CD4-positive, alpha-beta memory T cell (primary cell): ENCODE data around the gene CYB5B. TPM values are rescaled to one million over a fixed set of nuclear protein-coding genes. Genes with fewer than 3 reads are reported as not detected.
A peak's percentile ranks its signal among the peaks of the same experiment; 100 is the strongest.

ENCODE experiments used
- CTCF ChIA-PET: fragments of 350-600 bp; sonication (Branson Sonifier 250); formaldehyde crosslinking; loops from one replicate; lab custom pipeline; 2021; ENCODE audit warnings: inconsistent platforms; ENCODE audit not compliant: partially characterized antibody; lab: Charles Lee
- POLR2A ChIA-PET: fragments of 350-600 bp; sonication (Branson Sonifier 250); formaldehyde crosslinking; loops from one replicate; lab custom pipeline; 2021; ENCODE audit not compliant: partially characterized antibody; lab: Charles Lee
- DNase-seq, 5 donors: peaks; one replicate each; pipeline versions ENCODE4 v3.0.0 to v3.0.0-alpha.2; 2020 to 2022; ENCODE audit warnings: mixed read lengths in 1 of 5
- H3K27ac ChIP-seq: one replicate; pipeline ENCODE4 v1.7.0; 2013; ENCODE audit warnings: low read depth, low read length
- H3K27me3 ChIP-seq: 2 replicates; pipeline ENCODE4 v1.7.0; 2013; ENCODE audit warnings: mild to moderate bottlenecking, low read length, moderate library complexity; ENCODE audit not compliant: insufficient read depth
- H3K36me3 ChIP-seq: 2 replicates; pipeline ENCODE4 v1.7.0; 2013; ENCODE audit warnings: mild to moderate bottlenecking, low read length, moderate library complexity; ENCODE audit not compliant: insufficient read depth
- H3K4me1 ChIP-seq: 2 replicates; pipeline ENCODE4 v1.7.0; 2013; ENCODE audit warnings: mild to moderate bottlenecking, low read length, moderate library complexity; ENCODE audit not compliant: insufficient read depth
- H3K4me3 ChIP-seq, 2 donors: one replicate each; pipeline ENCODE4 v1.7.0; 2013; ENCODE audit warnings: low read length in 2 of 2, mild to moderate bottlenecking in 1 of 2
- H3K9me3 ChIP-seq, 2 donors: one replicate each; pipeline ENCODE4 v1.7.0; 2013; ENCODE audit warnings: low read length in 2 of 2, control low read depth in 1 of 2; ENCODE audit not compliant: control insufficient read depth in 1 of 2
- H3K27ac Mint-ChIP-seq, 7 donors: one replicate each; pipeline ENCODE4 v1.8.0; 2020 to 2021; ENCODE audit warnings: mixed read lengths in 7 of 7, mild to moderate bottlenecking in 6 of 7, inconsistent platforms in 3 of 7, moderate library complexity in 3 of 7
- H3K27me3 Mint-ChIP-seq, 2 donors: one replicate each; pipeline ENCODE4 v1.8.0; 2020 to 2021; ENCODE audit warnings: mixed read lengths in 2 of 2
- H3K36me3 Mint-ChIP-seq, 2 donors: one replicate each; pipeline ENCODE4 v1.8.0; 2020 to 2021; ENCODE audit warnings: mixed read lengths in 2 of 2, inconsistent platforms in 1 of 2, mild to moderate bottlenecking in 1 of 2
- H3K4me1 Mint-ChIP-seq, 4 donors: one replicate each; pipeline ENCODE4 v1.8.0; 2020 to 2021; ENCODE audit warnings: mixed read lengths in 4 of 4, mild to moderate bottlenecking in 1 of 4
- H3K4me3 Mint-ChIP-seq, 8 donors: one replicate each; pipeline ENCODE4 v1.8.0; 2020 to 2021; ENCODE audit warnings: mixed read lengths in 8 of 8, mild to moderate bottlenecking in 7 of 8, moderate library complexity in 6 of 8, inconsistent platforms in 3 of 8
- H3K9me3 Mint-ChIP-seq, 8 donors: one replicate each; pipeline ENCODE4 v1.8.0; 2020 to 2021; ENCODE audit warnings: mixed read lengths in 8 of 8, mild to moderate bottlenecking in 5 of 8, inconsistent platforms in 3 of 8, moderate library complexity in 1 of 8
- intact Hi-C: fragments of 100-400 bp; cut with micrococcal nuclease; formaldehyde crosslinking; loops from one replicate; pipeline ENCODE4 v1.15.1; 2023
- polyA plus RNA-seq, 2 donors: library from polyadenylated mRNA; unstranded; fragments of 300-500 nt; fragmentation: Illumina TruSeq; gene quantifications; one replicate each; pipeline ENCODE4 v1.2.3, GENCODE V29; 2021
- total RNA-seq, 2 experiments: library from RNA; stranded (reverse); gene quantifications; one replicate each; pipeline ENCODE4 v1.2.3, GENCODE V29; 2021

Gene CYB5B
- total and polyA plus RNA-seq, 4 experiments from 2014 or later: 59.2 to 141 (median 89.9) TPM

DNA sequence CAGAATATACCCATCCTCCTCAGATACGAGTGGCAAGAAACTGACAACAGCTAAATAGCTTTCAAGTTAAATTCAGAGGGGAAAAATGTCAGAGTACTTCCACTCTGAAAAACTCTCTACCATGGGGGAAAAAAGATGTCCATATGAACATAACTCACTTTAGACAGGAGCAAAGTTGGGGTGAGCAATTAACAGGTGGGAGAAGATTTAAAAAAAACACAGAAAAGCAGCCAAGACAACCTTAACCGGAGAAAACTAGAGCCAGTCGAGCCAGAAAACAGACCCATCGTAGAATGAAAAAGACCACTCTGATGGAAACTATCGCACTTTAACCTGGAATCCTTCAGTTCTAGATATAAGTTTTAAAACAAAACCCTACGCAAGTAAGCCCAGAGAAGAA lies 39.4 kb upstream of the CYB5B start:
- POLR2A ChIA-PET: interaction anchor here (0.7 to 1.6 kb wide), 6 partner anchors 9 to 376 kb away, joined by 3 to 5 read pairs (median 4); partner anchors contain the start of gene PDF
- H3K27ac Mint-ChIP-seq: peak overlapping the region; percentile 91 to 96 (median 94)
- H3K4me1 ChIP-seq: peaks cover 30% of the 10 kb centered on the region
- no peaks in the 10 kb centered on the region for H3K27me3 Mint-ChIP-seq
- CTCF ChIA-PET: interaction anchor here (0.6 to 2.3 kb wide), 3 partner anchors 11 to 851 kb away, joined by 3 to 8 read pairs (median 5); no protein-coding TSS in a partner anchor
- H3K36me3 ChIP-seq: peaks cover 30% of the 10 kb centered on the region
- no peaks in the 10 kb centered on the region for H3K27me3 ChIP-seq
- H3K27ac ChIP-seq: peak overlapping the region; percentile 81
- no peaks in the 10 kb centered on the region for H3K9me3 ChIP-seq
- H3K4me3 ChIP-seq: peak overlapping the region; percentile 21 to 74
- peaks cover 0 to 2% (median 0%) of the 10 kb centered on the region in 8 donors for H3K9me3 Mint-ChIP-seq
- H3K4me3 Mint-ChIP-seq: peak overlapping the region; percentile 85 to 94 (median 86)
- H3K36me3 Mint-ChIP-seq: peaks cover 9 to 32% of the 10 kb centered on the region in 2 donors
- intact Hi-C loops: loop anchor here (1.0 kb wide), 2 partner anchors 39 to 46 kb away; partner anchors contain the start of genes COG8, CYB5B and NIP7
- DNase-seq: peak in 1 of 5 donors; percentile 9
- peaks cover 17 to 41% (median 27%) of the 10 kb centered on the region in 4 donors for H3K4me1 Mint-ChIP-seq

DNA sequence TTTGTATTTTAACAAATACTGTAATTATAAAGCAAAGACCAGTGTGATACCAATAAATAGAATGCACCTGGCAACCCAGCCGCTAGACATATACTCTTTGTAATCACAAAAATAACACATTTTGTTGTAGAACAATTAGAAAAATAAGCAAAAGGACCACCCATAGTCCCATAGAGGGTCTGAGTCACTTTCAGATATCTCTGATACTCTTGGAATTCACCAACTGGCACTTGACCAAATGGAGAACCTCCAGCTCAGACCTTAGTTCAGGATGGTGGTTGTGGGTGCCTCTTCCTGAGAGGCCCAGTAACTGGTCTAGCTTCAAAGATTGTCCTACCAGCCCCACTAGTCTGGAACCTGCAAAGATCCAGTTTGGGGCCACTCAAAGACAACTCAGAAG lies 37.8 kb upstream of the CYB5B start:
- Histone ChIP-seq H3K9me3 (no peaks in the 10 kb centered on the region), H3K4me1 (peaks cover 30% of the 10 kb centered on the region), H3K27me3 (no peaks in the 10 kb centered on the region), H3K4me3 (no peak overlapping the region), H3K36me3 (peaks cover 27% of the 10 kb centered on the region), H3K27ac (peak overlapping the region; percentile 81)
- peaks cover 9 to 21% of the 10 kb centered on the region in 2 donors for H3K36me3 Mint-ChIP-seq
- peaks cover 0 to 2% (median 0%) of the 10 kb centered on the region in 8 donors for H3K9me3 Mint-ChIP-seq
- ChIA-PET POLR2A (interaction anchor here (0.6 to 1.4 kb wide), 11 partner anchors 10 to 255 kb away, joined by 3 to 5 read pairs (median 3); no protein-coding TSS in a partner anchor), CTCF (interaction anchor here (2.2 kb wide), 1 partner anchor 10 kb away, joined by 12 read pairs; no protein-coding TSS in a partner anchor)
- peak overlapping the region in 6 of 8 donors; percentile 48 to 98 (median 91) for H3K4me3 Mint-ChIP-seq
- DNase-seq: no peak
- H3K27ac Mint-ChIP-seq: peak overlapping the region in 5 of 7 donors; percentile 59 to 98 (median 96)
- intact Hi-C loops: loop anchor here (1.0 to 2.0 kb wide), 2 partner anchors 75 to 178 kb away; partner anchors contain the start of genes NFAT5 and VPS4A
- peaks cover 17 to 41% (median 27%) of the 10 kb centered on the region in 4 donors for H3K4me1 Mint-ChIP-seq
- H3K27me3 Mint-ChIP-seq: no peaks in the 10 kb centered on the region

GRCh38 chr16:69393898-69394849 lies 30.2 kb upstream of the CYB5B start:
- no peaks in the 10 kb centered on the region for H3K9me3 ChIP-seq
- Mint-ChIP-seq H3K9me3 (no peaks in the 10 kb centered on the region), H3K27me3 (no peaks in the 10 kb centered on the region), H3K4me1 (peaks cover 0 to 6% (median 5%) of the 10 kb centered on the region in 4 donors), H3K4me3 (no peak overlapping the region), H3K27ac (no peak overlapping the region), H3K36me3 (no peaks in the 10 kb centered on the region)
- H3K27me3 ChIP-seq: no peaks in the 10 kb centered on the region
- no peaks in the 10 kb centered on the region for H3K36me3 ChIP-seq
- no peak for DNase-seq
- no peak overlapping the region for H3K27ac ChIP-seq
- H3K4me3 ChIP-seq: no peak overlapping the region
- CTCF ChIA-PET: interaction anchor here (0.7 to 4.5 kb wide), 9 partner anchors 10 to 360 kb away, joined by 3 to 35 read pairs (median 5); partner anchors contain the start of gene NOB1
- peaks cover 4% of the 10 kb centered on the region for H3K4me1 ChIP-seq
- intact Hi-C loops: no loop called here
- POLR2A ChIA-PET: interaction anchor here (1.1 kb wide), 1 partner anchor 171 kb away, joined by 3 read pairs; the partner anchor contains the start of gene NFAT5

DNA sequence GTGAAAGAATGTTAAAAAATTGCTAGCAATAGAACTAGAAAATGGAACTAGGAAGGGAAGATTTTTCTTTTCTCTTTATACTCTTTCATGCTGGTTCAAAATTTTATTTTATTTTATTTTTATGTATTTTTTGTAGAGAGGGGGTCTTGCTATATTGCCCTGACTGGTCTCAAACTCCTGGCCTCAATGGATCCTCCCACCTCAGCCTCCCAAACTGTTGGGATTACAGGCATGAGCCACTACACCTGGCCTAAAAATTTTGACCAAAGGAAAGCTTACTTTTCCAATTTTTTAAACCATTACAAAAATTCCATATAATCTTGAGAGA lies 28.6 kb upstream of the CYB5B start:
- Histone ChIP-seq H3K4me3 (no peak overlapping the region), H3K9me3 (no peaks in the 10 kb centered on the region), H3K4me1 (peaks cover 4% of the 10 kb centered on the region), H3K36me3 (no peaks in the 10 kb centered on the region), H3K27me3 (no peaks in the 10 kb centered on the region), H3K27ac (peak overlapping the region; percentile 31)
- DNase-seq: no peak
- Mint-ChIP-seq H3K27ac (peak overlapping the region in 4 of 7 donors; percentile 6 to 81 (median 14)), H3K9me3 (no peaks in the 10 kb centered on the region), H3K4me3 (peak overlapping the region in 1 of 8 donors; percentile 27), H3K4me1 (peaks cover 0 to 6% (median 5%) of the 10 kb centered on the region in 4 donors), H3K36me3 (no peaks in the 10 kb centered on the region), H3K27me3 (peaks cover 0 to 2% of the 10 kb centered on the region in 2 donors)
- ChIA-PET POLR2A (interaction anchor here (0.8 to 1.2 kb wide), 4 partner anchors 13 to 359 kb away, joined by 3 to 7 read pairs (median 4); partner anchors contain the start of gene NOB1), CTCF (interaction anchor here (0.6 to 4.5 kb wide), 42 partner anchors 8 to 359 kb away, joined by 3 to 36 read pairs (median 4); partner anchors contain the start of genes CYB5B and NOB1)
- intact Hi-C loops: loop anchor here (1.0 to 5.0 kb wide), 7 partner anchors 28 to 1256 kb away; partner anchors contain the start of genes CYB5B and NOB1

- H3K27me3 Mint-ChIP-seq: peaks cover 0 to 3% of the 10 kb centered on the region in 2 donors
- Histone ChIP-seq H3K36me3 (no peaks in the 10 kb centered on the region), H3K27me3 (no peaks in the 10 kb centered on the region), H3K4me3 (no peak overlapping the region), H3K27ac (peak overlapping the region; percentile 31), H3K9me3 (no peaks in the 10 kb centered on the region), H3K4me1 (peaks cover 4% of the 10 kb centered on the region)
- peaks cover 0 to 6% (median 5%) of the 10 kb centered on the region in 4 donors for H3K4me1 Mint-ChIP-seq
- H3K4me3 Mint-ChIP-seq: peak overlapping the region in 1 of 8 donors; percentile 27
- no peaks in the 10 kb centered on the region for H3K36me3 Mint-ChIP-seq
- ChIA-PET CTCF (interaction anchor here (0.6 to 4.5 kb wide), 46 partner anchors 8 to 374 kb away, joined by 3 to 36 read pairs (median 4); partner anchors contain the start of genes CYB5B and NOB1), POLR2A (interaction anchor here (0.8 to 1.2 kb wide), 5 partner anchors 10 to 358 kb away, joined by 3 to 7 read pairs (median 4); partner anchors contain the start of gene NOB1)
- no peaks in the 10 kb centered on the region for H3K9me3 Mint-ChIP-seq
- H3K27ac Mint-ChIP-seq: peak overlapping the region in 6 of 7 donors; percentile 6 to 81 (median 24)
- intact Hi-C loops: loop anchor here (1.0 to 5.0 kb wide), 7 partner anchors 28 to 1256 kb away; partner anchors contain the start of genes CYB5B and NOB1
- peak; percentile 65 to 76 (median 68) for DNase-seq
Measured at GRCh38 chr16:69396187-69397061, 28.0 kb upstream of the CYB5B start.
